Body of pancreas (tissue), 4 donors: ENCODE measurements around the gene PPIB.

ENCODE experiments used
- POLR2A ChIP-seq, 3 donors: fragments of 450-650 bp; IDR thresholded peaks; one replicate each; pipeline ENCODE4 v1.6.1; 2016; ENCODE audit warnings: antibody characterized with exemption in 3 of 3, mild to moderate bottlenecking in 2 of 3
- TF ChIP-seq, protein P1 (sequence below), 7 experiments: fragments of 450-650 bp in 4 of 7; fragments of 200-600 bp in 3 of 7; sonication (generic) in 3 of 7; IDR thresholded peaks; one replicate each; pipeline ENCODE4 v1.5.1; 2016 to 2019; ENCODE audit warnings: antibody characterized with exemption in 7 of 7

DNA sequence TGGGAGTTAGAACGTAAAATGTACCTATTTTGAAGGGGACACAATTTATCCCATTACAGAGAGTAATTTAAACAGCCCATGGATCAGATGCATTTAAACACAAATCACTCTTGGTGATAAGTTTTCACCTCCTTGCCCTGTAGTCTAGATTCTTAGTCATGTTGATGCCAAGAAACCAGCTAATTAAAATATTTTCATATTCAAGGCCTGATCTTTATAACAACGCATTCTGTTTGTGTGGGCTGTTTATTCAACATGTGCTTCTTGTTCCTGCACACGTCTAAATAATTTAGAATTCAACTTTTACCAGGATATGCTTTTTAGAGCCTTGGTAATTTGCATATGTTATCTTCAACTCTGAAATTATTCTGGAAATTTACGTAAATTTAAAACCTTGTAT lies 41.2 kb downstream of the PPIB start:
- TF ChIP-seq, protein P1, sequence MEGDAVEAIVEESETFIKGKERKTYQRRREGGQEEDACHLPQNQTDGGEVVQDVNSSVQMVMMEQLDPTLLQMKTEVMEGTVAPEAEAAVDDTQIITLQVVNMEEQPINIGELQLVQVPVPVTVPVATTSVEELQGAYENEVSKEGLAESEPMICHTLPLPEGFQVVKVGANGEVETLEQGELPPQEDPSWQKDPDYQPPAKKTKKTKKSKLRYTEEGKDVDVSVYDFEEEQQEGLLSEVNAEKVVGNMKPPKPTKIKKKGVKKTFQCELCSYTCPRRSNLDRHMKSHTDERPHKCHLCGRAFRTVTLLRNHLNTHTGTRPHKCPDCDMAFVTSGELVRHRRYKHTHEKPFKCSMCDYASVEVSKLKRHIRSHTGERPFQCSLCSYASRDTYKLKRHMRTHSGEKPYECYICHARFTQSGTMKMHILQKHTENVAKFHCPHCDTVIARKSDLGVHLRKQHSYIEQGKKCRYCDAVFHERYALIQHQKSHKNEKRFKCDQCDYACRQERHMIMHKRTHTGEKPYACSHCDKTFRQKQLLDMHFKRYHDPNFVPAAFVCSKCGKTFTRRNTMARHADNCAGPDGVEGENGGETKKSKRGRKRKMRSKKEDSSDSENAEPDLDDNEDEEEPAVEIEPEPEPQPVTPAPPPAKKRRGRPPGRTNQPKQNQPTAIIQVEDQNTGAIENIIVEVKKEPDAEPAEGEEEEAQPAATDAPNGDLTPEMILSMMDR (IDR thresholded peaks at IDR 0.05) = no peak
- TF ChIP-seq POLR2A (IDR thresholded peaks at IDR 0.05) = no peak
